Epithelial cell of prostate (primary cell): Measurements from ENCODE around the gene PPP2R5D.

ENCODE experiments used
- DNase-seq: peaks from one replicate; pipeline ENCODE4 v3.0.0-alpha.2; 2011; ENCODE audit warnings: low read depth, low spot score
- H3K27ac ChIP-seq: fragments of 450-650 bp; 2 replicates; pipeline ENCODE4 v1.5.1; 2017; ENCODE audit warnings: mild to moderate bottlenecking

Gene PPP2R5D

DNA sequence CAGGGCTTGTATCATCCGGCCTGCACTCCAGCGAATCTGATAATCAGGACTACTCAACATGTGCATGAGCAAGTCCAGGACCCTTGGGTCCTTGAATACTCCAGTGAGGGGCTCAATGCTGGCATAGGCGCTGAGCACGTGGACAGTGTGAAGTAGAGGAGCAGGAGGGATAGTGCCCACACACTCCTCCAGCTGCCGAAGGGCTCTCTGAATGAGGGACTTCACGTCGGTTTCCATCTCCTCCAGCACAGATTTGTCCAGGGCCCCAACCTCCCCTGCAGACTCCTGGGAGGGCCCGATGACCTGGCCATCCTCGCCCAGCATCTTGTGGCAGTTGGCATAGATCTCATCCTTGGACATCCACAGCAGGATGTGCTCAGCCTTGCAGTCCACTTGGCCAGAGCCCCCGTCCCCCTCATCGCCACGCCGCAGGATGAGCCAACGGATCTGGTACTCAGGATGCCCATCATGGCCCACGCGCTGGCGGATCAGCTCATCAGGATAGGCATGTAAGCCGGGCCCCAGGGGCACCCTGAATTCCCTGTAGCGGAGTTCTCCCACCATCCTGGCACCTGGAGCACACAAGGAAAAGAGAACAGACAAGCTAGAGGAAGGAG lies 68.0 kb downstream of the PPP2R5D start:
- no peak overlapping the region for H3K27ac ChIP-seq

DNA sequence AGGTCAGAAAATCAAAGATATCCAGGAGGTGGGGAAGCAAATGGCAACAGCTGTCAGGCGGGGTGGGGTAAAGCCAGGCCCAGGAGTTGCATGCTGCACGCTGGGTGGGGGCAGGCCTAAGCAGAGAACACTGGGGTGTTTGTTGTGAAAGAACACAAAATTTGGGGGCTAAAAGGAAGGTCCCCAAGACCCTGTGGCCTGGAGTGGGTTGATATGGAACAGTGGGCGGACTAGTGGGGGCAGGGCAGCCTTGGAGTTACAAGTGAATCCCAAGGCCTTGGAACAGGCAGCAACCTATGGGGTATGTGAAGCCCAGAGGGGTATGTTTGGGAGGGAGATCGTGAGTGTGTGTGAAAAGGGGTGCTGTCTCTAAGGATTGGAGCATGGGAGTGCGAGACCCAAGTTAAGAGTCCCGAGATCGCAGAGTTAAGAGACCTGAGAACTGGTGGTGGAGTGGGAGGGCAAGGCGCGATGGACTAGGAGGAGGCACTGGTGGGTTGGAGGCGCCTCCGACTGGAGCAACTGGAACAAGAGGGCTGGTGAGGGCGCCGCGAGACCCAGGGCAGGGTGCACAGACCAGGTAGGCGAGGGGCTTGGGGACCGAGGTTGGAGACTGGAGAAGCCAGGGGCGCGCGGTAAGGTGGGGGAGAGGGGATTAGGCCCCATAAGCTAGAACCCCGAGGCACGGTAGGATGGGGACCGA lies 68.6 kb downstream of the PPP2R5D start:
- no peak for DNase-seq
- peak overlapping the region; percentile 78 for H3K27ac ChIP-seq

More for the DNA sequence above, 68.0 kb downstream of the PPP2R5D start:
- DNase-seq: no peak

DNA sequence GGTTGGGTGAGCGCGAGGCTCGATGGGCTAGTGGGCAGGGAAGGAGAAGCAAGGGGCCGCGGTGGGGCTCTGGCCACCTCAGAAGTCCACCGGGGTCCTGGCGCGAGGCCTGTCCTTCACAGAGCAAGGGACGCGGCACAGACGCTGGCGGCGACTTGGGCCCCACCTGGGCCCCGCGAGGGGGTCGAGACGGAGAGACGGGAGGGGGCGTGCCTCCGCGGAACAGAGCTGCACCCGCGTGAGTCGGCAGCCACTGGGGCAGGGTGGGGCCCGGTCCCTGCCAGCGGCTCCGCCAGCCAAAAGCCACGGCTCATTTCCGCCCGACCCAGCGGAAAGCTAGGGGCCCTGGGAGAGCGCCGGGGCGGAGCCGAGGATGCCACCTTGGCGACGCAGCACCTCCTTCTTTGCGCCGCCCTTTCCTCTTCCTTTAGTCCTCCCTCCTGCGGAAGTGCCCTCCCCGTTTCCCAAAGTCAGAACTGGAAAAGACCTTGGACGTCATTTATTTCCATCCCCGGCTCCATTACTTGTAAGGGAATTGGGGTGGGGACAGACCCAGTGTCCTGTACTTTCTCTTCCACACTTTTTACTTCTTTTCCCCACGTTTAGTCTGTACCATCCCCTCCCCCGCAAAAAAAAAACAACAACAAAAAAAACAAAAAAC lies 69.3 kb downstream of the PPP2R5D start, which contains the start of gene CUL7:
Gene CUL7, minus strand, starts transcription at position 307 of the 661 bp plus-strand sequence. CDS start 1,063 bp downstream, outside the sequence.
- peak within 1 kb of the TSS; percentile 78 for H3K27ac ChIP-seq
- DNase-seq: peak; percentile 63

DNA sequence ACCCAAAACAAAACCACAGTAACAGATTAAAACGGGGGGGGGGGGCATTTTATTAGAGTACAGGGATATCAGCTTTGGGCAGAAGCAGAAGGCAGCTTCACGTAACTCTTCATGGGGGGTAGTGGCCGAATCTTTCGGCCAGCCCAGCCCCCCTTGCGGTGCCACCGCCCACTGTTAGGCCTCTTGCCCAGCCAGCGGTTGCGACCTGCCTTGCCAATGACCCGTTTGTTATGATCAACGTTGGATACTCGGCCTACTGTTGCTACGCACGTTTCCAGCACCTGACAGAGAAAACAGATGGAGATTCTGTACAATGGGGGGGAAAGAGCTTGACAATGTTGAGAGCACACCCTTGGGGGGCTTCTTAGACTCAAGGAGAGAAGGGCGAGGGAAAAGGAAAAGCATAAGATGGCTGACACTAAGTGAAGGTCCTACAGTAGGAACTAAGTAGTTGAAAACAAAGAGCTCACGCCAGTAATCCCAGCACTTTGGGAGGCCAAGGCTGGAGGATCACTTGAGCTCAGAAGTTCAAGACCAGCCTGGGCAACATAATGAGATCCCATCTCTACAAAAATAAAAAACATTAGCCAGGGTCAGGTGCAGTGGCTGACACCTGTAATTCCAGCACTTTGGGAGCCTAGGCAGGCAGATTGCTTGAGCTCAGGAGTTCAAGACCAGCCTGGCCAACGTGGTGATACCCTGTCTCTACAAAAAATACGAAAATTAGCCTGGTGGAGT lies 70.0 kb downstream of the PPP2R5D start:
- peak overlapping the region; percentile 78 for H3K27ac ChIP-seq
- no peak for DNase-seq

DNA sequence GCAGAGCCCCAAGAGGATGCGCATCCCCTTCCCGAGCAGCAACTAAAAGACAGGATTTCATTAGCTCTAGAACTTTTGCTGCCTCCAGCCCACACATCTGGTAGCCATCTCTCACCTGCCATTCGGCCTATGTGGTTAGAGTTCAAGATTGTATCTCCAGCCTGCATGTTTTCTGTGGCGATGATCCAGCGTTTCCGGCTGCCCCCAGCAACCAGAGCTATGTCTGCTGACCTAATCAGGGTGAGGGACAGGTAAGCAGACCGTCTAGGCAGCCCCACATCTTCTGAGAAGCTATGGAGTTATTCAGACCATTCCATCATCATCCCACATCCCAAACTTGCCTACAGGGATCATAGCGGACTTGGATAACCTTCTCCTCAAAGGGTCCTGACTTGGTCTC lies 71.6 kb downstream of the PPP2R5D start:
- H3K27ac ChIP-seq: peak overlapping the region; percentile 78

DNA sequence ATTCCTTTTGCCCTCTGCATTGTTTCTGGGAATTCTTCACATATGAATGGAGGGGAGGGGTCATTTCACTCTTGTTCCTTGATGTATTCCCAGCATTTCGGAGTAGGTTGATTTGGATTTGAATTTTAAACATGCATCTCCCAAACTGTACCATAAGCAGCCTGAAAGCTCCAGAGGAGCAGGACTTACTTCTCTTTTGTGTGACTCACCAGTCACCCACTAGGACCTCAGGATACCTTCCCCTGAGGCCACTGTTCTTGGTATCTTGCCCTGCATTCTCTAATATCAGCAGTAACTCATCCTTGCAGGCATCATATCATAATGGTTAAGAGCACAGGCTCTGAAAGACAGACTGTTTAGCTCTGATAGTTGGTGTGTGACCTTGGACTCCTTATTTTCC lies 74.2 kb downstream of the PPP2R5D start:
- peak overlapping the region; percentile 75 for H3K27ac ChIP-seq
- DNase-seq: no peak

More for the DNA sequence above, 71.6 kb downstream of the PPP2R5D start:
- DNase-seq: no peak

DNA sequence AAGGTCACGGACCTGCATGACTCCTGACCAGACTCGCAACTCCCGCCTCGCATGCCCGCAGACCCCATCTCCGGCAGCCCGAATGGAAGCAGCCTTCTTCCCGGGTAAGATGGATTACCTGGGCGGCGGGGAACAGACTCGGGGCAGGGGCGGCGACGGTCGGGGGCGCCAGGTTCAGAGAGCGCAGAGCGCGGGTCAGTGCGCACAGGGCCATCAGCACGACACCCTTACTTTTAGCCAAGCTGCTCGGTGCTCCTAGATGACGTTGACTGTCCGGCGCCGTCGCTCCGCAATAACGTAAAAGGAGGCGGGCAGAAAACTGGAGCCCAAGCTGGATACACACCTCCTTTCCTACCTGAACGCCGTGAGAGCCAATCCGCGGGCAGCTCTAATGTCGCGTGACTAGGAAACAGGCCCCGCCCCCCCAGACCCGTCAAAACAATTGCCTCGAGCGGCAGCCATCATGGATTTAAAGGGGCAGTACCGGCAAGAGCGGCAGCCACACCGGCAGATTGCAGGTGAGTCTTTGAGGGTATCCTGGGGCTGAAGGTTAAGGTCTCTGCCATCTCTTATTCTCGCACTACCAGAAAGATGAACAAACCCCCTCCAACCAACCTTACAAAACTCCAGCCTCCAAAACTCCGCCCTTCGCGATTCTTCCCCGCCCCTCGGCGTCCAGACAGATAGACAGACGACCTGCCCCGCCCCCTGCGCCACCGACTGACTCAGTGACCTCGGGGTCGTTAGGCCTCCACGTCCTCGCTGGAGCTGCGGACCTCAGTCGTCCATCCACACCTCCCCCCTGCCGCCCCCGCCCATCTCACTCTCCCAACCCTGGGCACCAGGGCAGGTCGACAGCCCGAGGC lies 75.0 kb downstream of the PPP2R5D start, which contains the start of the genes KLC4 and MRPL2:
Gene KLC4, plus strand, starts transcription at position 464 of the 866 bp plus-strand sequence. CDS start 1,705 bp downstream, outside the sequence.
Gene MRPL2, minus strand, starts transcription at position 267 of the 866 bp plus-strand sequence. Its CDS starts 53 bp downstream, at position 214.
- peak within 1 kb of the TSS; percentile 75 for H3K27ac ChIP-seq
- peak; percentile 92 for DNase-seq

DNA sequence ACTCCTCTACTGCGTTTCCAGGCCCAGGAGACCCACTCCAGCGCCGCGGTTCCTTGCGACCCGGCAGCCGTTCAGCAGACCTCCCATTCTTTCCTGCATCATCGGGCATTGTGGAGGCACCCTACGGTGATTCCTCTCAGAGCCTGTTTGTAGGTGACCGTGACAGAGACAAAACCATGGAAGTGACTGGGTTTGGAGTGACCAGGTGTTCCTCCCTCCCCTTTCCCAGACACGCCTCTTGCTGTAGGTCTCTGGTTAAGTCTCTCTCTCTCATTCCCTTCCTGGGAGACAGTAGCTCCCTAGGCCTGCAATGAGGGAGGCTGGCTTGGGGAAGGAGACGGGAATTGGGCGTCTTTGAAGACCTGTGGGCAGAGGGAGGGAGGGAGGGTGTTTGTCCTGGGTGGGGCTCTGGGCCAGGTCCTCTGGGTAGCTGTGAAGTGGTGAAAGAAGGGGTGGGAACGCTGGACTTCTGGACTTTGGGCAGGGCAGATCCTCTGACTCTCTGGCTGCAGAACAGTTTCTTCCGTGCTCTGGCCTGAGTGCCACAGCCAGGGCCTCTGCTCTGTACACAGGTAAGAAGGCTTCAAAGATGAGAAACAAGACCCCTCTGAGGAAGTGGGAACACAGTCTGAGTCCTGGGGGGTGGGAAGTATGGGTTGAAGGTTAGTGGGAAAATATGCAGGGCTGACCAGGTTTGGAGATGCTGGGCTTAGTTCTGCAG lies 75.8 kb downstream of the PPP2R5D start:
- DNase-seq: peak; percentile 34

DNA sequence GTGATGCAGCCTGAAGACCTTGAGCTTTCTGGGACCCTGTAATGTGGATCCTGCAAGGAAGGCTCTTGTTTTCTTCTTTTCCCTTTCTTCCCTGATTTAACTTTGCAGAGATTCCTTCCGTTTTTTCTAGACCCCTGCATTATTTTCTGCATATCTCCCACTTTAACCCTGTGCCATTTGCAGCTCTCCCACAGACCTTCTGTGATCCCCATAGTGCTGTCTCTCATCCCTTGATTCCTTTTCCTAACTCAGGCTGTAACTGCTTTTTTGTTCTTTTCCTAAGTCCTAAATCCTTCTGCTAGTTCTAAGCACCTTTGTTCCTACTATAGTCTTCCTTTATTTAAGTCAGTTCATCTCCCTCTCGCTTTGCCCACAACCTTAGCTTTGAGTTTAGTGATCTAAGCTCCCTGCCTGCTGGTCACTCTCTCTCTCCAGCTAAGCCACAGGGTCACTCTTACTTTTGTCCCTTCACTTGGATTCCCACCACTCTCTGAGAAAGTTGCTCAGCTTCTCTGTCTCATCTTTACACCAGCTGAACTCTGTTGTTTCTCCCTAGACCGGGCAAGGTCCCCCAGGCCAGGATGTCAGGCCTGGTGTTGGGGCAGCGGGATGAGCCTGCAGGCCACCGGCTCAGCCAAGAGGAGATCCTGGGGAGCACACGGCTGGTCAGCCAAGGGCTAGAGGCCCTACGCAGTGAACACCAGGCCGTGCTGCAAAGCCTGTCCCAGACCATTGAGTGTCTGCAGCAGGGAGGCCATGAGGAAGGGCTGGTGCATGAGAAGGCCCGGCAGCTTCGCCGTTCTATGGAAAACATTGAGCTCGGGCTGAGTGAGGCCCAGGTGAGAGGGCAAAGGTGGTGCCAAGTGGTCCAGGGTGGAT lies 76.6 kb downstream of the PPP2R5D start:
- DNase-seq: no peak
- H3K27ac ChIP-seq: peak overlapping the region; percentile 75

More for the DNA sequence above, 75.8 kb downstream of the PPP2R5D start:
- H3K27ac ChIP-seq: peak overlapping the region; percentile 75

DNA sequence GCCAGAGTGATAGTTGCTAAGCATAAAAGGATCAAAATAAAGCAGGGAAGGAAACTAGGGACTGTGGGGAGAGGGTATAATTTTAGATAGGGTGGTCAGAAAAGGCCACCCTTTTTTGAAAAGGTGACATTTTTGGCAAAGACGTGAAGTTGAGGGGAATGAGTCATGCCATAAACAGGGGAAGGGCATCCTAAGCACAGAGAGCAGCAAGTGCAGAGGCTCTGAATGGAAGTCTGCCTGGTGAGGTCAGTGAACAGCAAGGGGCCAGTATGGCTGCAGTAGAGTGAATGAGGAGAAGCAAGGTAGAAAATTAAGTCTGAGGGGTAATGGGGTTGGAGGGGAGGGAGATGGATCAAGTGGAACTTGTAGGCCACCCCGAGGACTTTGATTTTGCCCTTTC lies 77.5 kb downstream of the PPP2R5D start:
- no peak overlapping the region for H3K27ac ChIP-seq
- DNase-seq: no peak
